Myocyte (in vitro differentiated cells): Measurements from ENCODE around the gene ADCY2. TPM values are rescaled to one million over a fixed set of nuclear protein-coding genes. Genes with fewer than 3 reads are reported as not detected.

Experiments
- DNase-seq: peaks from one replicate; pipeline ENCODE4 v3.0.0-alpha.2; 2012; ENCODE audit warnings: low read depth
- total RNA-seq: library from RNA; depleted of rRNA; stranded (reverse); fragments of >200 nt; gene quantifications from 2 replicates; pipeline ENCODE4 v1.2.3, GENCODE V29; 2014

ADCY2 gene
- total RNA-seq, 1 donor from 2014 or later = not detected

GRCh38 chr5:7586480-7586879 is 190.5 kb downstream of the ADCY2 start:
- DNase-seq = no peak

DNA sequence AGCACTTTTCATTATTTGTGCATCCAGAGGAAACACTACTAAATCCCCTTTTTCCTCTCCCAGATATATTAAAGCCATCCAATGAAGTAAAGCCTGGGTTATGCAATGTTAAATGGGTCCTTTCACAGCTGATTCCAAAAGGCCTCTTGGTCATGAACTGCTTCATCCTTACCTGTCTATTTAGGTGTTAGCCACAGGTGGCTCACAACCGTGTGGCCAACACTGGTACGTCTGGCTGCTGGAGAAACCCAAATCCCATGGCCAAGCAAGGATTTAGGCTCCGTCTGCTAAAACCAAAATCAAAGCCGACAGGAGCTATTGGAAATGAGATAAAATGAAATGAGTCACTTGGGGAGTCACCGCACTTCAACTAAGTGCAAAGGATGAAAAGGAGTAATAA is 193.9 kb downstream of the ADCY2 start:
- no peak for DNase-seq

GRCh38 chr5:7592910-7593309 is 197.0 kb downstream of the ADCY2 start:
- no peak for DNase-seq

- no peak for DNase-seq
Measured at GRCh38 chr5:7597059-7597642, 201.2 kb downstream of the ADCY2 start.

GRCh38 chr5:7606840-7607465 is 211.0 kb downstream of the ADCY2 start:
- DNase-seq = no peak

DNA sequence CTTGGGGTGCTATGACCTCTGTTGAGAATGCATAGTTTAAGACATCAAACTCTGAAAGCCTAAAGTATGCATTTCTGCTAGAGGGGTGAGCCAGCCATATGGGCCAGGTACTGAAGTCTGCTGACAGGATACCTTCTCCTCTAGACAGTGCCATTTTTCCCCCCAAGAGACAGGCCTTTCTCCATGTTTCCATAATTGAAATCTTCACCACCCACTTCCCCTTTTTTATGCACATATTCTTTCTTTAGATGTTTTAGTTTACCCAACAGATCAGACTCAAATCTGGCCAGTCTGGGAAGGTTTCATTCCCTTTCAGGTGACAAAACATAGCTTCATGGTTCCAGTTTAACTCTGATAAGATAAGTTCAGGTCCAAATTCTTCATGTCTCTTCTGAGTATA is 212.8 kb downstream of the ADCY2 start:
- no peak for DNase-seq

GRCh38 chr5:7609726-7610125 is 213.8 kb downstream of the ADCY2 start:
- no peak for DNase-seq

DNA sequence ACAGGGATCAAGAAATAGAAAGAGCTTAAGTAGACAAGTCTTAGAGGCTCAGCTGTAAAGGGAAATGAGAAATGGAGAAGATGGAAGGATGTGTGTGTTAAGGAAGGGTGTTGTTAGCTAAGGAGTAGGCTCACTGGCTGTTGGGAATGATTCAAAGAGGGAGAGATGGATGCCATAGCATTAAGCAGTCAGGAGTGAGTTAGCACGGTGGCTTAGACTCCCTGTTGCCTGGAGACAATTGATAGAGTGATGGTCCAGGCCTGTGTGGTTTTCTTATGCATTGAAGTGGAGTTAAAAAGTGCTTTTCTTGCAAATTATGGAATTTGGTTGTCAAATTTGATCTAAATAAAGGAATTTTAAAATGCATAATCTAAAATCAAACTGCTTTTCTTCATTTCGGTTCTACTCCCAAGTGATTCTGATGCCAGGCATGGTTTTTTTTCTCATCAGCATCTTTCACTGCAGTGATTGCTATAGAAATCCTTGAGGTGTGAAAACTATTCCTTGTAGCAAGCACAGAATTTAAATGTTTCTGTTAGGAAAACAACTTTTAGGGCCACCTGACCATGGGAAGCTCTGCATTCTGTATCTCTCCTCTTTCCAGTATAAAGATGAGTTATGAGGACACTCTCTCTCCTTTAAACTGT is 214.7 kb downstream of the ADCY2 start:
- DNase-seq = no peak

DNA sequence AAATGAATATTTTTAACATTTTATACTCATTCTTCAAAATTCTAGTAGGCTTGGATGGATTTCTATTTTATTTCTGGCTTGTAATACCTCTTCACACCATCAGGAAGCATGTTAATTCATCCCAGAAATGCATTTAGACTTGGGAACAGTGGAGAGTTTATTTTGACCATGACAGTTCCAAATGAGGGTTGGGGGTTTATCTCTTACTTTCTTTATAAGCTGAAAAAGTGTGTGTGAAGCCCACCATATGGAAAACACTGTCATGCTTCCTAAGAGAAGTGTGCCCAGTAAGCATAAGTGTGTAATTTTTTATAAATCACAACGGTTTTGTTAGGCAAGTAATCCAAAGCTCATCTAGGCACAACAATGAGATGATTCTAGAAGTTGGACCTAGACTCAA is 215.6 kb downstream of the ADCY2 start:
- no peak for DNase-seq

DNA sequence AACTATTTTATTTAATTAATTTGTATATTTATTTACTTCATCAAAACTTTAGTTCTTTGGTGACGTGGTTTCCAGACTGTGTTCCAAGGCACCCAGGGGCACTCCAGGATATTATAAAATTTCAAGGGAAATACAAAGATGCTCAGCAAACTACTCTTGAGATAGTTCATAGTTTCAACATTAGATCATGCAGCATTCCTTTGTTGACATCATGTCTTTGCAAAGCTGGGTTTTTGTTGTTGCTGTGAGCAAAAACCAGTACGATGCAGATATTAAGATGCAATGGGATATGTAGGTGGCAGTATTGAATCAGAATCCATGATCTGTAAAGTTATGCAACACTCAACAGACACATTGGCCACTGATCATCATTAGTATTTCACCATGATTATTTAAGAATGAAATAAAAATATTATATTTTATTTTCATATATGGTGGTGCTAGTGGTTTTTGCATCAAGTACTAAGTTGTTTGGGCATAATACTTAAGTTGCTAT is 219.7 kb downstream of the ADCY2 start:
- no peak for DNase-seq

DNA sequence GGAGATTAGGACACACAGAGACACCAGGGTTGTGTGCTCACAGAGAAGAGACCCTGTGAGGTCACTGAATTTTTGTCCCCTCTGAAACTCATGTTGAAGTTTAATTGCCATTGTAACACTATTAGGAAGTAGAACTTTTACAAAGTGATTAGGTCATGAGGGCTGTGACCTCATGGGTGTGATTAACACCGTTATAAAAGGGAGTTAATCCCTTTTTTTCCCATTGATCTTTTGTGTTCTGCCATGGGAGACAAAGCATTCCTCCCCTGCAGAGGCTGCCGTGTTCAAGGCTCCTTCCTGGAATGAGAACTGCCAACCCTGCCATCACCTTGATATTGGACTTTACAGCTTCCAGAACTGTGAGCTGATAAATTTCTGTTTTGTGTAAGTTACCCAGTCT is 221.0 kb downstream of the ADCY2 start:
- DNase-seq = no peak

GRCh38 chr5:7622498-7622897 is 226.6 kb downstream of the ADCY2 start:
- no peak for DNase-seq

DNA sequence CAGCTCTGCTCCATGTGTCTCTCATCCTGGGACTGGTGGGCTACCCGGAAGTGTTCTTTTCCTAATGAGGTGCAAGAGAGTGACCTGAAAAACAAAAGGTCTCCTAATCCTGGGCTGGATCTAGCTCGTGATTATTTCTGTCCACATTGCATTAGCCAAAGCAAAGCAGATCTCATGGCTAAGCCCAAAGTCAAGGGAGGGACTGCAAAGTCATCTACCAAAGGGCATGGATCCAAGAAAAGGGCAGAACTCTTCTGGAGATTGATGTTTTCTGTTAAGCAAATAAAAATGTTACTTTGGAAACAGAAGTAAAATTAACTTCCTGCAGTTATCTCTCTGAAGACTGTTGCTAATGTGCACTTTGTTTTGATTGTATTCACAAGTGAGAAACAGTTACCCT is 229.8 kb downstream of the ADCY2 start:
- no peak for DNase-seq

DNA sequence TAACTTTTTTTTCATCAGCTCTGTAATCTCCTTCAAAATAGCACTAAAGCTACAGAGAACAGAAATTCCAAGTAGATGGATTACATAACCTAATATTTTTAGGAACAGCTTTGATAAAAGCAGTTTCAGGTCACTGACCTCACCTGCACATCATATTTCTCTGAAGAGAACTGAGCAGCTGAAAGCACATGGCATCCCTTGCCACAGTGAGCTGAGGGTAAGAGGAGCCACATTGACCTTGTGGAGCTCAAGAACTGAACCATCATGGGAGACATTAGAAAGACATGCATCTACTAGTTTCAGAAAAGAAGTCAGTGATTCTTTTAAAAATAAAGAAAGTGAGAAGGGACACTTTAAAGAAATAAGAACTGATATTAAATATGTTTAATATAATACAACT is 232.3 kb downstream of the ADCY2 start:
- DNase-seq = no peak

GRCh38 chr5:7628820-7629219 is 232.9 kb downstream of the ADCY2 start:
- no peak for DNase-seq

DNA sequence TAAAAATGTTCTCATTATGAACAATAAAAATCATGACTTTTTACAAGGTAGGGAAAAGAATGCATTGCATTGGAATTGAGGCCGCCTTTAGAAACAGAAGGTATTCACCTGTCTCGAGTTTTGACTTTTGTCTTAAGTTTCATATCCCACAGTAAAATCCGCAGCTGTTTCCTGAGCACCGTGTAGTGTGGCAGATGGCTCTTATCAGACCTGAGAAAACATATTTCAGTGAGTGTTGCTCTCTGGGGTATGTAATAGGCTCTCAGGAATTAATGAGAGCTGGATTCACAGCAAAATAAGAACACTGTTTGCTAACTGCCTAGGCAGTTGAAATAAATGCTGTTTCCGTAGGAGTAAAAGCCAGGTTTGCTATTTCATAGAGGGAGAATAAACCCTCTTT is 233.6 kb downstream of the ADCY2 start:
- no peak for DNase-seq

- DNase-seq = no peak
Measured at GRCh38 chr5:7634837-7635236, 238.9 kb downstream of the ADCY2 start.

- DNase-seq = no peak
Measured at GRCh38 chr5:7638456-7638855, 242.5 kb downstream of the ADCY2 start.

- no peak for DNase-seq
Measured at GRCh38 chr5:7642029-7642428, 246.1 kb downstream of the ADCY2 start.

- no peak for DNase-seq
Measured at GRCh38 chr5:7644723-7645122, 248.8 kb downstream of the ADCY2 start.

GRCh38 chr5:7650755-7651154 is 254.8 kb downstream of the ADCY2 start:
- DNase-seq = no peak

GRCh38 chr5:7653046-7653445 is 257.1 kb downstream of the ADCY2 start:
- DNase-seq = no peak

DNA sequence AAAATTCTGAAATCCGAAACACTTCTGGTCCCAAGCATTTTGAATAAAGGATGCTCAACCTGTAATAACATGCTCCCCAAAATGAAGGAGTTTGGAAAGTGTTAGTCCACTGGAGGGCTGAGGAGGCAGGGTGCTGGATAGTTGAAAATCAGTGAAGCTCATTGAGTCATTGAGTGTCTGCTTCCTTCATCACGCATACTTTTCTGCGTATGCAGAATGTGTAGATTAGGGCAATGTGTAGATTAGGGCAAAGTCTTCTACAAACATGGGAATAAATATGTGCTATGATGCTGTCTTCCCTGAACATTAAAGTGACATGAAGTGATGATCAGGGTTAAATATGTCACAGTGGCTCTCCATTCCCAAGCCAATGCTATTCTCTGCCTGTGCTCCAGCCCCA is 261.2 kb downstream of the ADCY2 start:
- no peak for DNase-seq
